ENCODE results near the gene TBC1D5.

Gene TBC1D5

DNA sequence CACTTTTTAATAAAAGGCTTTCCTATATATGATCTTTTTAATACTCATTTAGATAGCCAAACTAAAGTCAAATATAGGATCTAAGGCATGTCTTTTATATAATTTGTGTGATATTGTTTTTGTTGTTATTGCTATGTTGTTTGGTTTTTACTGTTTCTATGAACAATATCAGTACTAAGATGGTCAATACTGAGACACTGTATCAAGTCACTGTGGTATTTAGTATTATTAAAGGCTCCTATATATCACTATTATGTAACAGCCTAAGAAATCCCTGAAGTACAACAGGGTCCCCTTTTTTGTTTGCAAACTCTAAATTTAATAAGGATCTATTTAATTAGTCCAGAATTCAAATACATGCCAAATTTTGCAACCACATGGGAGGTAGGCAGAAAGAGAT is 61.9 kb downstream of the TBC1D5 start:
- no peaks in the 10 kb centered on the region for H3K9me3 ChIP-seq (ENCODE audit: control insufficient read depth, low read length)
- H3K79me1 ChIP-seq (replicated peaks; ENCODE audit: low read length, poor library complexity, severe bottlenecking) = peaks cover 4% of the 10 kb centered on the region
- H3K14ac ChIP-seq (ENCODE audit: low read length in 2 of 2) = no peak overlapping the region
- no peak overlapping the region for H3K18ac ChIP-seq (ENCODE audit: low read depth in 1 of 2, low read length in 2 of 2)
- no peak overlapping the region for H2BK5ac ChIP-seq (ENCODE audit: low read depth, low read length, poor library complexity, severe bottlenecking)
- no peaks in the 10 kb centered on the region for H3K36me3 ChIP-seq (ENCODE audit: control insufficient read depth in 1 of 2, insufficient read depth in 2 of 2, low read depth in 1 of 2, low read length in 2 of 2)
- no peak overlapping the region for H3K4me2 ChIP-seq (ENCODE audit: low read length, poor library complexity, severe bottlenecking)
- H3K4me3 ChIP-seq (ENCODE audit: insufficient read depth in 1 of 2, low read depth in 1 of 2, low read length in 2 of 2) = no peak overlapping the region
- H4K91ac ChIP-seq (ENCODE audit: low read length) = no peak overlapping the region
- no peak overlapping the region for H4K8ac ChIP-seq (ENCODE audit: low read length)
- H3K27me3 ChIP-seq (ENCODE audit: control insufficient read depth in 1 of 2, insufficient read depth in 1 of 2, low read length in 2 of 2) = no peaks in the 10 kb centered on the region
- no peak overlapping the region for H3K23ac ChIP-seq (ENCODE audit: low read length in 2 of 2)
- H2BK15ac ChIP-seq (ENCODE audit: low read depth, poor library complexity, severe bottlenecking) = no peak overlapping the region
- H2BK120ac ChIP-seq (ENCODE audit: low read depth, low read length) = no peak overlapping the region
- H3K4ac ChIP-seq (ENCODE audit: low read depth in 1 of 2, low read length in 2 of 2) = no peak overlapping the region
- DNase-seq = no peak
- no peaks in the 10 kb centered on the region for H3K4me1 ChIP-seq (ENCODE audit: control insufficient read depth, insufficient read depth, low read depth, low read length)
- H2BK12ac ChIP-seq (ENCODE audit: low read length in 2 of 2) = no peak overlapping the region
- H3K9ac ChIP-seq (ENCODE audit: low read length) = no peak overlapping the region
- no peak overlapping the region for H3K27ac ChIP-seq (ENCODE audit: low read length, poor library complexity, severe bottlenecking)
- H2AK5ac ChIP-seq (ENCODE audit: low read length, severe bottlenecking) = no peak overlapping the region
- no peak overlapping the region for H2AFZ ChIP-seq (ENCODE audit: low read depth, low read length)

DNA sequence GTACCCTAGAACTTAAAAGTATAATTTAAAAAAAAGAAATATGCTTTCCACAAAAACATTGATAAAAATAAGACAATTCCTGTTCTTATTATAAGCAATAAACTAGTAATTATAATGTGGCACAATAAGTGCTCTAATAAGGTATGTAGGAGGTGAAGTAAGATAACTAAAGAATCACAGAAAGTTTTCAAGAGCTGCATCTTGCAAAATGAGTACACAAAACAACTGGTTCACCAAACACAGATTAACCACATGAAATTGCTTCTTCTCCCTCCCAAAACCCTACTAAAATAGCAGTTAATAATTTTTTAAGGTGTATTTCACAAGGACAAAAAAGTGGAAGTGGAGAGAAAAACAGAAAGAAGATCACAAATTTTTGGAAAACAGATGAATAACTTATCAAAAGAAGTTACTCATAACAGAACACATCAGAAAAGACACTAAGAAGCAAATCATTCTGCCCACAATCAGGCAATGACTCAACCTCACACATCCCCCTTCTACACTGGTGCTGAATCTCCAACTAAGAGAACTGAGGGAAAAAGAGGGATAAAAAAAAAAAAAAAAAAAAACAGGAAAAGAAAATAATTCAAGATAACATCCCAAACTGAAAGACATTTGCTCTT is 64.2 kb downstream of the TBC1D5 start:
- Histone ChIP-seq H3K4ac (ENCODE audit: low read depth in 1 of 2, low read length in 2 of 2) (no peak overlapping the region), H2AK5ac (ENCODE audit: low read length, severe bottlenecking) (no peak overlapping the region), H3K23ac (ENCODE audit: low read length in 2 of 2) (no peak overlapping the region), H3K27ac (ENCODE audit: low read length, poor library complexity, severe bottlenecking) (no peak overlapping the region), H4K91ac (ENCODE audit: low read length) (no peak overlapping the region), H3K9me3 (ENCODE audit: control insufficient read depth, low read length) (no peaks in the 10 kb centered on the region), H2AFZ (ENCODE audit: low read depth, low read length) (no peak overlapping the region), H2BK120ac (ENCODE audit: low read depth, low read length) (no peak overlapping the region), H3K36me3 (ENCODE audit: control insufficient read depth in 1 of 2, insufficient read depth in 2 of 2, low read depth in 1 of 2, low read length in 2 of 2) (no peaks in the 10 kb centered on the region), H3K4me1 (ENCODE audit: control insufficient read depth, insufficient read depth, low read depth, low read length) (no peaks in the 10 kb centered on the region), H3K4me3 (ENCODE audit: insufficient read depth in 1 of 2, low read depth in 1 of 2, low read length in 2 of 2) (no peak overlapping the region), H3K18ac (ENCODE audit: low read depth in 1 of 2, low read length in 2 of 2) (no peak overlapping the region), H4K8ac (ENCODE audit: low read length) (no peak overlapping the region), H2BK5ac (ENCODE audit: low read depth, low read length, poor library complexity, severe bottlenecking) (no peak overlapping the region), H3K79me1 (replicated peaks; ENCODE audit: low read length, poor library complexity, severe bottlenecking) (peaks cover 6% of the 10 kb centered on the region), H3K4me2 (ENCODE audit: low read length, poor library complexity, severe bottlenecking) (no peak overlapping the region), H2BK15ac (ENCODE audit: low read depth, poor library complexity, severe bottlenecking) (no peak overlapping the region), H3K27me3 (ENCODE audit: control insufficient read depth in 1 of 2, insufficient read depth in 1 of 2, low read length in 2 of 2) (no peaks in the 10 kb centered on the region), H3K9ac (ENCODE audit: low read length) (peak overlapping the region; percentile 57), H3K14ac (ENCODE audit: low read length in 2 of 2) (no peak overlapping the region), H2BK12ac (ENCODE audit: low read length in 2 of 2) (no peak overlapping the region)
- DNase-seq = peak; percentile 39

DNA sequence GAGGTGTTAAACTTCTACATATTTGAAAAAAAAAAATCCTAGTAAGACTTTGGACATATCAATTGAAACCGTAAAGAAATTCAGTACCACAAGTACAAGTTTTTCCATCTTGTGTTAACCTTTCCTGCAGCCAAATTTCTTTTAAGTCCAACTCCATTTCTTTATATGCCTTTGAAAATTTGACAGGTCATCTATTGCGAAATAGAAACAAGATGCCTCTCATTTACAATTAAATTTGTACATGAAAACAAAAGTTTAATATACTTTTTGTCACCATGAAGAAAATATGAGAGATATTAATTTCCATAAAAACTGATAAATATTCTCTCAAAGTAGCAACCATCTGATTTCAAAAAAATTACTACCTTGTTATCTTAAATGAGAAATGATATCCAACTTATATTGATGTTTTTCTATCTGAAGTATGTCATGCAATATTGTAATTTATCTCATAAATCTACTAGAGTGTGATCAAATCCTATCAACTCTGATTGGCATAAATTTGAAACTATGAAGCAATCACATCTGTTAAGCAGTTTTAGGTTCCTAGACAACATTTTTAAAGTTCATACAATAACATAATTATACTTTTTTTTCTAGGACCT is 68.2 kb downstream of the TBC1D5 start:
- Histone ChIP-seq H2AFZ (ENCODE audit: low read depth, low read length) (no peak overlapping the region), H3K4ac (ENCODE audit: low read depth in 1 of 2, low read length in 2 of 2) (no peak overlapping the region), H4K91ac (ENCODE audit: low read length) (no peak overlapping the region), H3K9me3 (ENCODE audit: control insufficient read depth, low read length) (no peaks in the 10 kb centered on the region), H4K8ac (ENCODE audit: low read length) (no peak overlapping the region), H3K36me3 (ENCODE audit: control insufficient read depth in 1 of 2, insufficient read depth in 2 of 2, low read depth in 1 of 2, low read length in 2 of 2) (no peaks in the 10 kb centered on the region), H2BK120ac (ENCODE audit: low read depth, low read length) (no peak overlapping the region), H3K14ac (ENCODE audit: low read length in 2 of 2) (no peak overlapping the region), H2BK12ac (ENCODE audit: low read length in 2 of 2) (no peak overlapping the region), H3K18ac (ENCODE audit: low read depth in 1 of 2, low read length in 2 of 2) (no peak overlapping the region), H2BK5ac (ENCODE audit: low read depth, low read length, poor library complexity, severe bottlenecking) (no peak overlapping the region), H3K79me1 (replicated peaks; ENCODE audit: low read length, poor library complexity, severe bottlenecking) (peaks cover 9% of the 10 kb centered on the region), H3K4me2 (ENCODE audit: low read length, poor library complexity, severe bottlenecking) (no peak overlapping the region), H3K4me1 (ENCODE audit: control insufficient read depth, insufficient read depth, low read depth, low read length) (no peaks in the 10 kb centered on the region), H3K9ac (ENCODE audit: low read length) (no peak overlapping the region), H3K23ac (ENCODE audit: low read length in 2 of 2) (no peak overlapping the region), H3K27me3 (ENCODE audit: control insufficient read depth in 1 of 2, insufficient read depth in 1 of 2, low read length in 2 of 2) (no peaks in the 10 kb centered on the region), H3K4me3 (ENCODE audit: insufficient read depth in 1 of 2, low read depth in 1 of 2, low read length in 2 of 2) (no peak overlapping the region), H2AK5ac (ENCODE audit: low read length, severe bottlenecking) (no peak overlapping the region), H2BK15ac (ENCODE audit: low read depth, poor library complexity, severe bottlenecking) (no peak overlapping the region), H3K27ac (ENCODE audit: low read length, poor library complexity, severe bottlenecking) (no peak overlapping the region)
- 79% methylated on average over 1 of the region's 2 CpGs for WGBS
- DNase-seq = no peak

DNA sequence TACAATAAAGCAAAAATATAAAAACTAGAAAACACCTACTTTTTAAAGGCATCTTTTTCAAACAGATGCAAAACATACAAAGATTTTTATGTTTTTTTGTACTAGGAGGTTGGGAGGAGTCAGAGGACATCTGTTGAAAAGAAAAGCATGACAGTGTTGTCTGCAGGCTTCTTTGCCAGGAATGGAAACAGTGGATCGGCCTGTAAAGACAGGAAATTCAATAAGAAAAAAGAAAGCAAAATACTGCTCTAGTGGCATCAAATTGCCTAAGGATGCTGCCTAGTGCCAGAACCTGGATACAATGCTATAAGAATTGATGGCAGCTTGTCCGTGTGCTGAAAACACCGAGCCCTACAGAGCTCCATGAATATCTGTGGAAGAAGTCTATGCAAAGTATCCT is 69.9 kb downstream of the TBC1D5 start:
- Histone ChIP-seq H4K8ac (ENCODE audit: low read length) (no peak overlapping the region), H3K9ac (ENCODE audit: low read length) (peak overlapping the region; percentile 40), H2BK12ac (ENCODE audit: low read length in 2 of 2) (no peak overlapping the region), H2AK5ac (ENCODE audit: low read length, severe bottlenecking) (no peak overlapping the region), H2BK15ac (ENCODE audit: low read depth, poor library complexity, severe bottlenecking) (no peak overlapping the region), H2AFZ (ENCODE audit: low read depth, low read length) (no peak overlapping the region), H3K4me1 (ENCODE audit: control insufficient read depth, insufficient read depth, low read depth, low read length) (no peaks in the 10 kb centered on the region), H3K4me3 (ENCODE audit: insufficient read depth in 1 of 2, low read depth in 1 of 2, low read length in 2 of 2) (no peak overlapping the region), H3K4me2 (ENCODE audit: low read length, poor library complexity, severe bottlenecking) (no peak overlapping the region), H3K14ac (ENCODE audit: low read length in 2 of 2) (no peak overlapping the region), H3K4ac (ENCODE audit: low read depth in 1 of 2, low read length in 2 of 2) (no peak overlapping the region), H3K36me3 (ENCODE audit: control insufficient read depth in 1 of 2, insufficient read depth in 2 of 2, low read depth in 1 of 2, low read length in 2 of 2) (no peaks in the 10 kb centered on the region), H4K91ac (ENCODE audit: low read length) (no peak overlapping the region), H3K23ac (ENCODE audit: low read length in 2 of 2) (no peak overlapping the region), H3K27ac (ENCODE audit: low read length, poor library complexity, severe bottlenecking) (no peak overlapping the region), H3K9me3 (ENCODE audit: control insufficient read depth, low read length) (no peaks in the 10 kb centered on the region), H3K79me1 (replicated peaks; ENCODE audit: low read length, poor library complexity, severe bottlenecking) (peaks cover 9% of the 10 kb centered on the region), H3K18ac (ENCODE audit: low read depth in 1 of 2, low read length in 2 of 2) (no peak overlapping the region), H2BK120ac (ENCODE audit: low read depth, low read length) (no peak overlapping the region), H3K27me3 (ENCODE audit: control insufficient read depth in 1 of 2, insufficient read depth in 1 of 2, low read length in 2 of 2) (no peaks in the 10 kb centered on the region), H2BK5ac (ENCODE audit: low read depth, low read length, poor library complexity, severe bottlenecking) (no peak overlapping the region)
- no peak for DNase-seq
- 93% methylated on average over 3 of the region's 3 CpGs for WGBS

Data from mesenchymal stem cell (in vitro differentiated cells and primary cell).